ENCODE measurements around the gene FBXO42. TPM values are rescaled to one million over a fixed set of nuclear protein-coding genes. Genes with fewer than 3 reads are reported as not detected.

Gene FBXO42
- total and polyA plus RNA-seq, 8 donors, result 7.4 to 11.9 (median 9.7) TPM

DNA sequence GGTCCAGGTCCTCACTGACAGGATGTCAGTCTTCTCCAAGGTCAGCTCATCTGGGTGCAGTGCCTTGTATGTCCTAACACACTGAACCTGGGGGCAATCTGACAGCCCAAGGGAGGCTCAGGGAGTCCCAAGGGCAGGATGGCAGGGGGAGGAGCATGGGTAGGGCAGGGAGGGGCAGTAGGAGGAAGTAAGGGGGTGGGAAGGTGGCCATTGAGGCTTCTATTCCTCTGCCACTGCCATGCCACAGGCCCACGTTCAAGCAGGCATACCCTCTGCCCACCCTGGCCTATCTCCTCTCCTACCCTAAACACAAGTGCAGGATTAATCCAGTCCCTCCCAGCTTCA is 153.2 kb downstream of the FBXO42 start:
- TF ChIP-seq, protein P1, sequence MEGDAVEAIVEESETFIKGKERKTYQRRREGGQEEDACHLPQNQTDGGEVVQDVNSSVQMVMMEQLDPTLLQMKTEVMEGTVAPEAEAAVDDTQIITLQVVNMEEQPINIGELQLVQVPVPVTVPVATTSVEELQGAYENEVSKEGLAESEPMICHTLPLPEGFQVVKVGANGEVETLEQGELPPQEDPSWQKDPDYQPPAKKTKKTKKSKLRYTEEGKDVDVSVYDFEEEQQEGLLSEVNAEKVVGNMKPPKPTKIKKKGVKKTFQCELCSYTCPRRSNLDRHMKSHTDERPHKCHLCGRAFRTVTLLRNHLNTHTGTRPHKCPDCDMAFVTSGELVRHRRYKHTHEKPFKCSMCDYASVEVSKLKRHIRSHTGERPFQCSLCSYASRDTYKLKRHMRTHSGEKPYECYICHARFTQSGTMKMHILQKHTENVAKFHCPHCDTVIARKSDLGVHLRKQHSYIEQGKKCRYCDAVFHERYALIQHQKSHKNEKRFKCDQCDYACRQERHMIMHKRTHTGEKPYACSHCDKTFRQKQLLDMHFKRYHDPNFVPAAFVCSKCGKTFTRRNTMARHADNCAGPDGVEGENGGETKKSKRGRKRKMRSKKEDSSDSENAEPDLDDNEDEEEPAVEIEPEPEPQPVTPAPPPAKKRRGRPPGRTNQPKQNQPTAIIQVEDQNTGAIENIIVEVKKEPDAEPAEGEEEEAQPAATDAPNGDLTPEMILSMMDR (IDR thresholded peaks at IDR 0.05), result no peak
- ATAC-seq (no peak), FAIRE-seq (no peak), DNase-seq (peak in 1 of 6 donors; percentile 22)
- H3K27me3 ChIP-seq, result no peaks in the 10 kb centered on the region
- intact Hi-C loops (cut with DNase I), result no loop called here
- no peaks in the 10 kb centered on the region for H3K4me1 ChIP-seq
- no peak overlapping the region for H3K27ac ChIP-seq
- H3K36me3 ChIP-seq, result no peaks in the 10 kb centered on the region
- H3K9me3 ChIP-seq, result no peaks in the 10 kb centered on the region
- WGBS, 2 donors, result 75% methylated on average over 1 of the region's 1 CpG
- H3K4me3 ChIP-seq, result no peak overlapping the region

- H3K36me3 ChIP-seq, result no peaks in the 10 kb centered on the region
- H3K9me3 ChIP-seq, result no peaks in the 10 kb centered on the region
- no peaks in the 10 kb centered on the region for H3K4me1 ChIP-seq
- no peak for DNase-seq
- no peak for ATAC-seq
- H3K27me3 ChIP-seq, result no peaks in the 10 kb centered on the region
- intact Hi-C loops (cut with DNase I), result no loop called here
- no peak overlapping the region for H3K27ac ChIP-seq
- WGBS, 2 donors, result 90 to 92% methylated on average over 8 of the region's 8 CpGs
- TF ChIP-seq, protein P1 (IDR thresholded peaks at IDR 0.05), result no peak
- no peak for FAIRE-seq
- no peak overlapping the region for H3K4me3 ChIP-seq
Observed at GRCh38 chr1:16198444-16199156, 153.7 kb downstream of the FBXO42 start.

- TF ChIP-seq, protein P1 (IDR thresholded peaks at IDR 0.05), result no peak
- no peak for ATAC-seq
- Histone ChIP-seq H3K9me3 (no peaks in the 10 kb centered on the region), H3K27ac (no peak overlapping the region), H3K4me3 (no peak overlapping the region), H3K36me3 (no peaks in the 10 kb centered on the region), H3K27me3 (no peaks in the 10 kb centered on the region), H3K4me1 (no peaks in the 10 kb centered on the region)
- peak in 1 of 6 donors; percentile 2 for DNase-seq
- WGBS, 2 donors, result 61 to 90% methylated on average over 3 of the region's 3 CpGs
- no peak for FAIRE-seq
- intact Hi-C loops (cut with DNase I), result no loop called here
Observed at GRCh38 chr1:16196874-16197273, 155.4 kb downstream of the FBXO42 start.

Other genes starting within 250 kb of the FBXO42 start
- 10 to 100 TPM in 3 of 6 donors, 1 to 10 TPM in 3; 6.5 to 11.8 (median 10.1) TPM for gene EPHA2, start 196.4 kb downstream of the FBXO42 start, total RNA-seq
- 10 to 100 TPM; 13.8 to 17.1 TPM for gene EPHA2, start 196.4 kb downstream of the FBXO42 start, polyA plus RNA-seq
- 10 to 100 TPM in 2 of 6 donors, 1 to 10 TPM in 4; 5.0 to 10.7 (median 7.9) TPM for gene ARHGEF19, start 139.8 kb downstream of the FBXO42 start, total RNA-seq
- 10 to 100 TPM; 15.6 to 17.1 TPM for gene ARHGEF19, start 139.8 kb downstream of the FBXO42 start, polyA plus RNA-seq
- 1 to 10 TPM; 3.3 to 9.1 (median 4.0) TPM for gene CPLANE2, start 115.3 kb downstream of the FBXO42 start, total RNA-seq
- 1 to 10 TPM; 2.2 to 4.0 TPM for gene CPLANE2, start 115.3 kb downstream of the FBXO42 start, polyA plus RNA-seq
- 10 to 100 TPM; 24.9 to 53.5 (median 37.0) TPM for gene SZRD1, start 14.8 kb upstream of the FBXO42 start, total RNA-seq
- 10 to 100 TPM; 25.7 to 37.1 TPM for gene SZRD1, start 14.8 kb upstream of the FBXO42 start, polyA plus RNA-seq
- under 1 TPM in 1 of 6 donors, not detected in 5; 0.90 TPM for gene SPATA21, start 84.9 kb upstream of the FBXO42 start, total RNA-seq
- under 1 TPM; 0.53 to 0.77 TPM for gene SPATA21, start 84.9 kb upstream of the FBXO42 start, polyA plus RNA-seq
- 10 to 100 TPM; 11.9 to 37.8 (median 14.1) TPM for gene NECAP2, start 88.2 kb upstream of the FBXO42 start, total RNA-seq
- 10 to 100 TPM; 18.5 to 20.0 TPM for gene NECAP2, start 88.2 kb upstream of the FBXO42 start, polyA plus RNA-seq
- 1,000 to 10,000 TPM in 4 of 6 donors, 100 to 1,000 TPM in 2; 687 to 5,169 (median 2,340) TPM for gene RNU1-1, start 161.8 kb upstream of the FBXO42 start, total RNA-seq
- not detected for gene RNU1-1, start 161.8 kb upstream of the FBXO42 start, polyA plus RNA-seq

Data from pancreas (tissue), 10 donors.